Stimulated activated CD4-positive, alpha-beta T cell treated with anti-CD3 and anti-CD28 coated beads, TNF-alpha, amount 100 ng/mL, for 1 hour (primary cell): ENCODE data around the gene KLHL3.

Source experiments
- DNase-seq, 3 donors: peaks; one replicate each; pipeline ENCODE4 v3.0.0-alpha.2; 2020; ENCODE audit warnings: low read depth in 3 of 3, low spot score in 1 of 3

Gene KLHL3

DNA sequence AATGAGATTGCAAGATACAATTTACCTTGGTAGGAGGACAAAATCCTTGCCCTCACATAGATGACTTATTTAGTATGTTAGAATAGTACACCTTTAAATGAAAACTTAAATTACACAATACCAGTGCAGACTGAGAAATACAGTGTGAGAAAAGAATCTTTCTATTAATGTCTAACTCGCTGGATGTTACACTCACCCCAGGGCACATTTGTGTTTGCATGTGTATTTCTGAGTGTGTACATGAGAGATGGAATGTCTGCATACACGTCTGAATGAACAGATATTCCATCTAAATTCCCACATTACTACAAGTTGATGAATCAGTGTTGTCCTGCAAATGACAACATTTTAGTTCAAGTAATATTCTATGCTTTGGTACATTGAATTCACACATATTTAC is 99.8 kb downstream of the KLHL3 start:
- no peak for DNase-seq

- no peak for DNase-seq
These were observed 100.4 kb downstream of the KLHL3 start for GRCh38 chr5:137635521-137635921.

- no peak for DNase-seq
These were observed 102.0 kb downstream of the KLHL3 start for GRCh38 chr5:137633896-137634295.

GRCh38 chr5:137632716-137633115 is 103.2 kb downstream of the KLHL3 start:
- DNase-seq, result no peak

DNA sequence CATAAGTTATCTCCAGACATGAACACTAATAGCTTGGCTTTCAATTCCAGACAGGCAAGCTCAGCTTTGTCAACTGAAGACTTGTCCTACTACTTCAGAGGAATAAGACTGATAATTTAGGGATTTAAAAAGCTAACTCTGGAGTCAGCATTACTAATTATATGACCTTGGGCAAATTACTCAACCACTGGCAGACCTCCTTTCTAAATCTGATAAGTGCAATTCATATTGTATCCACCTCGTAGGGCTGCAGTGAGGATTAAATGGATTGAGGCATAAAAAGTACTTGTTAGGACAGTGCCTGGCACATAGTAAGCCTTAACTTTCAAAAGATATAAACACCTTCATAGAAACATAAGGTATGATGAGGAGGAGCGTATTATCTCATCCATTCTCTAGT is 104.4 kb downstream of the KLHL3 start:
- no peak for DNase-seq

GRCh38 chr5:137630972-137631370 is 104.9 kb downstream of the KLHL3 start:
- no peak for DNase-seq

GRCh38 chr5:137630216-137630971 is 105.5 kb downstream of the KLHL3 start:
- no peak for DNase-seq

GRCh38 chr5:137629646-137630045 is 106.2 kb downstream of the KLHL3 start:
- DNase-seq, result no peak

- no peak for DNase-seq
These were observed 108.2 kb downstream of the KLHL3 start for GRCh38 chr5:137627706-137628105.

- no peak for DNase-seq
These were observed 108.6 kb downstream of the KLHL3 start for GRCh38 chr5:137627293-137627692.

- DNase-seq, result no peak
These were observed 111.0 kb downstream of the KLHL3 start for GRCh38 chr5:137624786-137625349.

DNA sequence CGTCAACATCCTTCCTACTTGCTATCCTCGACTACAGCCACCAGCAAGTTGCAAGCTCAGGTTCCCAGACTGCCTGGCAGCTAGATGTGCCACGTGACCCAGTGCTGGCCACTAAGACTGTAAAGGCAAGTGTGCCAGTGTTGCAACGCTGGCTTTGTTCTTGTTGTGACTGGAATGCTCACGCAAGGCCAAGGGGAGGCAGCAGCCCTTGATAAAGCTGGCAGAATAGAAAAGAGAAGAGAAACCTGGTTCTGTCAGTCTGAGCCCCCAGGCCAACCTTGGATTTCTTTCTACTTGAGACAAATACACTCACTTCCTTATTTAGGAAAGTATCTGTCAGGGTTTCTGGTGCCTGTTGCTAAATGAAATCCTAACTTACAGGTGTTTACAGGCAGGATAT is 113.0 kb downstream of the KLHL3 start:
- no peak for DNase-seq

- DNase-seq, result no peak
These were observed 113.7 kb downstream of the KLHL3 start for GRCh38 chr5:137621861-137622823.

GRCh38 chr5:137621306-137621705 is 114.6 kb downstream of the KLHL3 start:
- DNase-seq, result no peak

DNA sequence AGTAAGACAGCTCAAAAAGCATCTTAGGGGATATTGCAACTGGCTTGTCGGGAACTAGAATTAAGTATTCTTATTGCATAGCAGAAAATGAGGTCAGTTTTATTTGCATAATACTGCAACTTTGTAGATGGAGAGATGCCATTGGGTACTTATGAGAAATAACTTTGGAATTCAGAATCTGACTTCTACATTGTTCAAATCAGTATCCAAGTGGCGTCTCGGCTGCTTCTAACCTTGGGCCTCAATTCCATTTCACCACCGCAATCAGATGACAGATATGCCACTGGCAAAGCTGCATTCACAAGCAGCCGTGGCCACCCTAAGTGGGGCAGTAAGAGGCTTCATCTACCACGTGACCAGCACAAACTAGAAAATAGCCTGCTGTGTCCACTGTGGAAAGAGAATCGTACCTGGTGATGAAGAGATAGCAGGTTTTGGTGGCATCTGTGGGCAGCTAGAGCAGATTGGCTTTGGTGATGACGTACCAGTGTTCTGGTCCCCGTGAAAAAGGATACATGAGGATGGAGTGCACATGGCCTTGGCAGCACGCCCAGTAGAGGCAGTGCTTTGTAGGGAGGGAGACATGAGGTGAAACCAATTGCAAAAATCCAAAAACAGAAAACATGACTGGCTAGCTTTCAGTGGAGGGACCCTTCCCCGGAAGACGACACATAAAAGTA is 116.6 kb downstream of the KLHL3 start:
- no peak for DNase-seq

- no peak for DNase-seq
These were observed 117.4 kb downstream of the KLHL3 start for GRCh38 chr5:137618476-137618875.

DNA sequence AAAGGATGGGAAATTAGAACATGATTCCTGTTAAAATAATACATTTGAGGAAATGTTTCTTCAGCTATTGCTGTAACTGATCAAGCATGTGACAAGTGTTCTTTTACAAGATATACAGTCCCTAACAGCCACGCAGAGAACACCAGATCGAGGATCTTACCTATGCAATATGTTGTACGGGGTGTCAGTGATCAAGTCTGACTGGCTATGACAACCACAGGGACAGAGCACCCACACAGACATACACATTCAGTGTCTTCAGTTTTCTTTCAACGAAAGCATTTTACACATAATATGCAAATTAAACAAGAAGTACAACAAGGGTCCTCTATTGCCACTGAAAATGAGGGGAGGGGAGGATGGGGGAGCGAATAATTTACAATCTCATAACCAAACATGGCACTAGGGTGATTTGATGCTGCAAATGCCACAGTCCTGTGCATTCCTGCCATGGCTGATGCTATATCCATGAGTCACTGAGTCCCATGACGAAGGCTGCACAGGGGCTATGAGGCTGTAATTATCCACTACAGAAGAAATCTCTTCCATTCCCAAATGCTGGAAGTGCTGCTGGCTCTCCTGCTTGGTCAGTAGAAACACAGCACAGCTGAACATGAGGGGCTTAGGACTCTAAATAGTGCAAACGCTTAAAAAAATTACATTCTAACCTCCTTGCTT is 118.2 kb downstream of the KLHL3 start:
- no peak for DNase-seq

- no peak for DNase-seq
These were observed 119.8 kb downstream of the KLHL3 start for GRCh38 chr5:137616046-137616445.

GRCh38 chr5:137615171-137615775 is 120.6 kb downstream of the KLHL3 start:
- no peak for DNase-seq

GRCh38 chr5:137613554-137614265 is 122.2 kb downstream of the KLHL3 start:
- DNase-seq, result no peak
